ENCODE measurements around the gene PTTG1IP2. TPM values are rescaled to one million over a fixed set of nuclear protein-coding genes. Genes with fewer than 3 reads are reported as not detected.

PTTG1IP2 gene
- total RNA-seq, 1 experiment from 2014 or later = not detected

DNA sequence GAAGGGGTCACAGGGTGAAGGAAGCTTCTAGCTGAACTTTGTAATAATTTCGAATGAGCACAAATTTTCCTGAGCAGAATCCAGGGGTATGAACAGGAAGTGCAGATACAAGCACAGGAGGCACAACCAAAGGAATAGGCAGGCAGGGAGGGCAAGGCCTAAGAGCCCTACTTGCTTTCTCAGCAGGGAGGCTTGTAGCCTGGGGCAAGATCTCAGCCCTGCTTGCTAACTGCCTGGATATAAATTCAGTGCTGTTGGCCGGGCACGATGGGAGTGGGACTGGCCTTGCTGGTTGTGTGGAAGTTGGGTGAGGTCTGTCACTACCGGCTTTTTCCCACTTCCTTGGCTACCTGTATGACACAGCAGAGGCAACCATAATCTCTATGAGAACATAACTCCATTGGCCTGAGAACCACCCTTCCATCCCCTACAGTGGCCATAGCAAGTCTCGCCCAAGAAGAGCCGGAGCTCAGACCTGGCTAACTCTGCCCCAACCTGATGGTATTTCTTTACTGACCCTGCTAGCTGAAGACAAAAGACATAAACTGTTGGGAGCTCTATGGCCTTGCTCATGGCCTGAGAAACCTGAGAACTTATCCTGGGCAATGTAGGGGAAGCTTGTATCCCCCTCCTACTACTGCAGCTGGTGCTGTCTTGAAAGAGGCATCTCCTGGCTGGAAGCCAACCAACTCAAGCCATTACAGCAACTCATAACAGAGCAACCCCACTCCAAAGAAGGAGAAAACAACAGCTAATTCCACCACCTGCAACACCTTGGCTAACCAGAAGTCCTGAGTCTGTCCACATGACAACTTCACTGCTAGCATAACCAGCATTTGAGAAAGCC lies 38.6 kb upstream of the PTTG1IP2 start:
- CTCF ChIA-PET = interaction anchor here (1.1 kb wide), 1 partner anchor 117 kb away, joined by 3 read pairs; no protein-coding TSS in a partner anchor
- no peak overlapping the region for H3K27ac Mint-ChIP-seq (ENCODE audit: unreplicated experiment)
- intact Hi-C loops (cut with micrococcal nuclease; ENCODE audit: unreplicated experiment) = no loop called here
- H3K36me3 Mint-ChIP-seq (ENCODE audit: insufficient read depth, unreplicated experiment) = no peaks in the 10 kb centered on the region
- no peak for DNase-seq
- BruUV-seq (replicated peaks) = no TSS peak
- peaks cover 11% of the 10 kb centered on the region for H3K27me3 Mint-ChIP-seq (ENCODE audit: unreplicated experiment)
- H3K9me3 Mint-ChIP-seq (ENCODE audit: low read depth, unreplicated experiment) = peaks cover 3% of the 10 kb centered on the region
- no peaks in the 10 kb centered on the region for H3K4me1 Mint-ChIP-seq (ENCODE audit: low read depth, unreplicated experiment)
- H3K4me3 Mint-ChIP-seq (ENCODE audit: low read depth, unreplicated experiment) = no peak overlapping the region
- TF ChIP-seq CTCF (IDR thresholded peaks at IDR 0.05; ENCODE audit: unreplicated experiment) = no peak

- no TSS peak for BruUV-seq (replicated peaks)
- intact Hi-C loops (cut with micrococcal nuclease; ENCODE audit: unreplicated experiment) = no loop called here
- CTCF ChIA-PET = no interaction called here
Measured at GRCh38 chr7:90432752-90433151, 36.7 kb upstream of the PTTG1IP2 start.

GRCh38 chr7:90433221-90433620 lies 36.2 kb upstream of the PTTG1IP2 start:
- Mint-ChIP-seq H3K4me3 (ENCODE audit: low read depth, unreplicated experiment) (no peak overlapping the region), H3K36me3 (ENCODE audit: insufficient read depth, unreplicated experiment) (no peaks in the 10 kb centered on the region), H3K9me3 (ENCODE audit: low read depth, unreplicated experiment) (peaks cover 3% of the 10 kb centered on the region), H3K27me3 (ENCODE audit: unreplicated experiment) (peaks cover 13% of the 10 kb centered on the region), H3K4me1 (ENCODE audit: low read depth, unreplicated experiment) (no peaks in the 10 kb centered on the region), H3K27ac (ENCODE audit: unreplicated experiment) (no peak overlapping the region)
- CTCF ChIA-PET = interaction anchor here (0.6 kb wide), 1 partner anchor 131 kb away, joined by 4 read pairs; no protein-coding TSS in a partner anchor
- TF ChIP-seq CTCF (IDR thresholded peaks at IDR 0.05; ENCODE audit: unreplicated experiment) = no peak
- BruUV-seq (replicated peaks) = no TSS peak
- no peak for DNase-seq
- intact Hi-C loops (cut with micrococcal nuclease; ENCODE audit: unreplicated experiment) = no loop called here

More at GRCh38 chr7:90432752-90433151, 36.7 kb upstream of the PTTG1IP2 start:
- Mint-ChIP-seq H3K36me3 (ENCODE audit: insufficient read depth, unreplicated experiment) (no peaks in the 10 kb centered on the region), H3K4me3 (ENCODE audit: low read depth, unreplicated experiment) (no peak overlapping the region), H3K27me3 (ENCODE audit: unreplicated experiment) (peaks cover 13% of the 10 kb centered on the region), H3K27ac (ENCODE audit: unreplicated experiment) (no peak overlapping the region), H3K9me3 (ENCODE audit: low read depth, unreplicated experiment) (peaks cover 3% of the 10 kb centered on the region), H3K4me1 (ENCODE audit: low read depth, unreplicated experiment) (no peaks in the 10 kb centered on the region)
- no peak for DNase-seq
- no peak for TF ChIP-seq CTCF (IDR thresholded peaks at IDR 0.05; ENCODE audit: unreplicated experiment)

DNA sequence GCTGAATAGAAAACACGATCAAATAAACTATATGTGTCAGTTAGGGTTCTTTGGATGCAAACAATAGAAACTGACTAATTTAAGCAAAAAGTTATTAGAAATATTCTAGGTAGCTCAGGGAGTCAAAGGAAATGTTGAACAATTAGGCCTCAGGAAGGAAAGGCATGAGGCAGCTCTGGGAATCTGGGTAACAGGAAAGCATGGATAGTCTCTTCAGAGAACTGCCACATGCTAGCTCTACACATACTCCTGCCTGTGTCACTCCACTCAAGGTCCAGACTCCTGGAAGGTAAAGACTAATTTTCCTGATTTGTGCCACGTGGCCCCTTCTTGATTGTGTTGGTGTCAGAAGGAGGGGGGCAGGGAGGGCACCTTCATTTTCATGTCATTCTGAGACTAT lies 23.8 kb upstream of the PTTG1IP2 start:
- Mint-ChIP-seq H3K36me3 (ENCODE audit: insufficient read depth, unreplicated experiment) (no peaks in the 10 kb centered on the region), H3K27me3 (ENCODE audit: unreplicated experiment) (peaks cover 16% of the 10 kb centered on the region), H3K4me1 (ENCODE audit: low read depth, unreplicated experiment) (no peaks in the 10 kb centered on the region), H3K4me3 (ENCODE audit: low read depth, unreplicated experiment) (no peak overlapping the region), H3K27ac (ENCODE audit: unreplicated experiment) (no peak overlapping the region), H3K9me3 (ENCODE audit: low read depth, unreplicated experiment) (no peaks in the 10 kb centered on the region)
- no peak for TF ChIP-seq CTCF (IDR thresholded peaks at IDR 0.05; ENCODE audit: unreplicated experiment)
- CTCF ChIA-PET = no interaction called here
- intact Hi-C loops (cut with micrococcal nuclease; ENCODE audit: unreplicated experiment) = no loop called here
- no TSS peak for BruUV-seq (replicated peaks)
- DNase-seq = no peak

All from Calu3 (cell line).